Stimulated activated CD4-positive, alpha-beta T cell treated with anti-CD3 and anti-CD28 coated beads, Interleukin-2, amount 100 ng/mL, for 4 hours (primary cell): Measurements from ENCODE around the gene AP2B1.
"Not testable (repeated sequence)": the region's sequence is repeated elsewhere in the genome, so short reads cannot be mapped to it uniquely, and the experiment has no call there.

ENCODE experiments used
- DNase-seq: peaks from one replicate; pipeline ENCODE4 v3.0.0-alpha.2; 2020; ENCODE audit warnings: low read depth

The AP2B1 gene

GRCh38 chr17:35700150-35700549 lies 113.0 kb downstream of the AP2B1 start:
- DNase-seq: no peak

- no peak for DNase-seq
Measured at GRCh38 chr17:35701491-35701890, 114.4 kb downstream of the AP2B1 start.

- not testable (repeated sequence) for DNase-seq
Measured at GRCh38 chr17:35703308-35703707, 116.2 kb downstream of the AP2B1 start.

- no peak for DNase-seq
Measured at GRCh38 chr17:35705230-35705629, 118.1 kb downstream of the AP2B1 start.

- DNase-seq: no peak
Measured at GRCh38 chr17:35705705-35706104, 118.6 kb downstream of the AP2B1 start.

GRCh38 chr17:35708149-35708548 lies 121.0 kb downstream of the AP2B1 start:
- no peak for DNase-seq

GRCh38 chr17:35708951-35709350 lies 121.8 kb downstream of the AP2B1 start:
- no peak for DNase-seq

GRCh38 chr17:35709874-35710273 lies 122.8 kb downstream of the AP2B1 start:
- no peak for DNase-seq

GRCh38 chr17:35710950-35711349 lies 123.8 kb downstream of the AP2B1 start:
- DNase-seq: no peak

- DNase-seq: no peak
Measured at GRCh38 chr17:35713069-35713728, 126.1 kb downstream of the AP2B1 start.

- DNase-seq: no peak
Measured at GRCh38 chr17:35714988-35715387, 127.9 kb downstream of the AP2B1 start.

GRCh38 chr17:35715416-35715815 lies 128.3 kb downstream of the AP2B1 start:
- DNase-seq: no peak

GRCh38 chr17:35716173-35716572 lies 129.1 kb downstream of the AP2B1 start:
- DNase-seq: no peak

GRCh38 chr17:35716897-35717465 lies 129.9 kb downstream of the AP2B1 start:
- no peak for DNase-seq

- DNase-seq: no peak
Measured at GRCh38 chr17:35717475-35717874, 130.4 kb downstream of the AP2B1 start.

- no peak for DNase-seq
Measured at GRCh38 chr17:35723735-35724134, 136.6 kb downstream of the AP2B1 start.

GRCh38 chr17:35725058-35725457 lies 137.9 kb downstream of the AP2B1 start:
- no peak for DNase-seq

- DNase-seq: no peak
Measured at GRCh38 chr17:35725802-35726126, 138.6 kb downstream of the AP2B1 start.

- no peak for DNase-seq
Measured at GRCh38 chr17:35726127-35726952, 139.2 kb downstream of the AP2B1 start.

- DNase-seq: no peak
Measured at GRCh38 chr17:35726953-35727460, 139.9 kb downstream of the AP2B1 start.

- DNase-seq: no peak
Measured at GRCh38 chr17:35727635-35728034, 140.5 kb downstream of the AP2B1 start.

GRCh38 chr17:35728551-35728950 lies 141.4 kb downstream of the AP2B1 start:
- DNase-seq: no peak

- DNase-seq: no peak
Measured at GRCh38 chr17:35729405-35729833, 142.3 kb downstream of the AP2B1 start.
